HepG2 (cell line): Measurements from ENCODE around the gene OR56A3. TPM values are rescaled to one million over a fixed set of nuclear protein-coding genes. Genes with fewer than 3 reads are reported as not detected.

Experiments
- ATAC-seq: fragments of 200-7000 bp; cut with Tn5 transposase; 3 replicates; pipeline ENCODE4 v1.9.1; 2020; ENCODE audit warnings: mild to moderate bottlenecking, moderate library complexity
- BruUV-seq: library from RNA; stranded (reverse); fragments of 400-500 nt; replicated peaks from 2 replicates; lab custom pipeline; 2021; lab: Mats Ljungman, UMichigan
- CTCF ChIA-PET: fragments of 300-600 bp; formaldehyde crosslinking; extraction: SDS; loops from one replicate; lab custom pipeline; 2021; ENCODE audit warnings: low total read pairs, inconsistent platforms, low intra/inter-chr PET ratio; lab: Yijun Ruan, JAX
- POLR2A ChIA-PET: fragments of 350-600 bp; sonication (Branson Sonifier 250); formaldehyde crosslinking; loops from one replicate; lab custom pipeline; 2020; ENCODE audit warnings: antibody characterized with exemption, inconsistent platforms; lab: Yijun Ruan, JAX
- DNase-seq: peaks from one replicate; pipeline ENCODE4 v3.0.0-alpha.2; 2015; ENCODE audit warnings: low spot score
- FAIRE-seq: peaks from 3 replicates; lab custom pipeline; 2011; peaks lifted over from hg19 to GRCh38; lab: Jason Lieb, UNC
- H2AFZ ChIP-seq: one replicate; pipeline ENCODE4 v1.6.1; 2011; ENCODE audit warnings: low read length, inconsistent platforms
- H3K27ac ChIP-seq: fragments of 300-600 bp; 3 replicates; pipeline ENCODE4 v1.8.0; 2011; ENCODE audit warnings: mixed run types, mild to moderate bottlenecking, mixed read lengths, low read length, inconsistent platforms; ENCODE audit not compliant: insufficient read depth; ENCODE audit errors: extremely low read length
- H3K27me3 ChIP-seq, 2 experiments: fragments of 200-600 bp in 1 of 2; 2 replicates in 1 of 2; 3 replicates in 1 of 2; pipeline versions ENCODE4 v1.6.0 to v1.8.0; 2011; ENCODE audit warnings: low read length in 2 of 2, mild to moderate bottlenecking in 2 of 2, moderate library complexity in 2 of 2, inconsistent platforms in 1 of 2; ENCODE audit not compliant: insufficient read depth in 2 of 2, control insufficient read depth in 1 of 2
- H3K36me3 ChIP-seq, 2 experiments: fragments of 200-600 bp in 1 of 2; replicated peaks in 1 of 2; 2 replicates in 1 of 2; 3 replicates in 1 of 2; pipeline versions ENCODE4 v1.5.1 to v1.8.0; 2011; ENCODE audit warnings: low read length in 2 of 2, inconsistent platforms in 1 of 2; ENCODE audit not compliant: insufficient read depth in 2 of 2, control insufficient read depth in 1 of 2
- H3K4me1 ChIP-seq: 2 replicates; pipeline ENCODE4 v1.5.1; 2012; ENCODE audit warnings: low read length, inconsistent platforms; ENCODE audit not compliant: insufficient read depth
- H3K4me2 ChIP-seq: 2 replicates; pipeline ENCODE4 v1.6.0; 2011; ENCODE audit warnings: low read depth, low read length, inconsistent platforms
- H3K4me3 ChIP-seq, 3 experiments: fragments of 200-600 bp in 1 of 3; sonication (generic), shearing (Covaris generic) in 1 of 3; replicated peaks in 1 of 3; 2 replicates each; pipeline ENCODE4 v1.5.1; 2011 to 2016; ENCODE audit warnings: low read length in 3 of 3, inconsistent platforms in 2 of 3, low read depth in 2 of 3, mild to moderate bottlenecking in 2 of 3, control low read depth in 1 of 3, mixed read lengths in 1 of 3; ENCODE audit not compliant: insufficient read depth in 1 of 3
- H3K79me2 ChIP-seq: one replicate; pipeline ENCODE4 v1.6.1; 2011; ENCODE audit warnings: low read length, inconsistent platforms; ENCODE audit not compliant: insufficient read depth
- H3K9ac ChIP-seq: 2 replicates; pipeline ENCODE4 v1.6.0; 2011; ENCODE audit warnings: mild to moderate bottlenecking, low read depth, low read length, inconsistent platforms; ENCODE audit not compliant: insufficient read depth
- H3K9me3 ChIP-seq: 2 replicates; pipeline ENCODE4 v1.5.1; 2012; ENCODE audit warnings: mild to moderate bottlenecking, low read length
- H4K20me1 ChIP-seq: 2 replicates; pipeline ENCODE4 v1.6.0; 2011; ENCODE audit warnings: inconsistent platforms, mild to moderate bottlenecking, low read length, moderate library complexity; ENCODE audit not compliant: insufficient read depth
- CC2D1A ChIP-seq: sonication (generic); formaldehyde crosslinking; IDR thresholded peaks from 2 replicates; pipeline ENCODE4 v1.8.1; 2023; ENCODE audit warnings: mild to moderate bottlenecking, missing genetic modification reagents
- CERS6 ChIP-seq: sonication (generic); formaldehyde crosslinking; IDR thresholded peaks from 2 replicates; pipeline ENCODE4 v1.5.0; 2020; ENCODE audit warnings: missing genetic modification reagents
- REXO4 ChIP-seq: sonication (generic); formaldehyde crosslinking; IDR thresholded peaks from 2 replicates; pipeline ENCODE4 v1.8.0; 2022; ENCODE audit warnings: missing genetic modification reagents, mild to moderate bottlenecking, borderline replicate concordance
- SAFB2 ChIP-seq: sonication (generic); formaldehyde crosslinking; IDR thresholded peaks from 2 replicates; pipeline ENCODE4 v1.5.1; 2020; ENCODE audit warnings: missing genetic modification reagents, low read depth, mild to moderate bottlenecking, borderline replicate concordance
- SOX5 ChIP-seq: IDR thresholded peaks from 2 replicates; pipeline ENCODE4 v1.6.1; 2016; ENCODE audit warnings: borderline replicate concordance
- ZNF225 ChIP-seq: sonication (generic); formaldehyde crosslinking; IDR thresholded peaks from 2 replicates; pipeline ENCODE4 v1.4.0; 2020; ENCODE audit warnings: mild to moderate bottlenecking, missing genetic modification reagents
- ZNF678 ChIP-seq: sonication (generic); formaldehyde crosslinking; IDR thresholded peaks from 2 replicates; pipeline ENCODE4 v1.4.0; 2020; ENCODE audit warnings: mild to moderate bottlenecking, missing genetic modification reagents
- ZNF710 ChIP-seq: sonication (generic); formaldehyde crosslinking; IDR thresholded peaks from 2 replicates; pipeline ENCODE4 v1.5.0; 2020; ENCODE audit warnings: mild to moderate bottlenecking, missing genetic modification reagents, borderline replicate concordance
- ZNF740 ChIP-seq: sonication (generic); formaldehyde crosslinking; IDR thresholded peaks from 2 replicates; pipeline ENCODE4 v1.4.0; 2020; ENCODE audit warnings: missing genetic modification reagents
- ZSCAN12 ChIP-seq: sonication (generic); formaldehyde crosslinking; IDR thresholded peaks from 2 replicates; pipeline ENCODE4 v1.9.0; 2021; ENCODE audit warnings: mild to moderate bottlenecking, missing genetic modification reagents
- in situ Hi-C: cut with HindIII; loops from 2 replicates; pipeline ENCODE4 v1.10.0; 2017; ENCODE audit warnings: low pct_unique_long_range_greater_than_20kb; ENCODE audit not compliant: extremely low pct_ligation_motif_present
- intact Hi-C: fragments of 100-400 bp; cut with micrococcal nuclease; formaldehyde crosslinking; loops from one replicate; pipeline ENCODE4 v1.10.0; 2022; ENCODE audit not compliant: unreplicated experiment
- polyA plus RNA-seq, 8 experiments: library from polyadenylated mRNA; depleted of rRNA in 3 of 8; stranded (reverse) in 7 of 8; unstranded in 1 of 8; fragments of >200 nt; fragmentation: Illumina TruSeq in 4 of 8; extraction: Trizol in 4 of 8; gene quantifications; 2 replicates each; pipeline versions ENCODE4 v1.2.1 to v1.2.3, GENCODE V29; 2011 to 2016; ENCODE audit warnings: low read depth in 4 of 8, missing spikeins in 1 of 8, mixed read lengths in 1 of 8; ENCODE audit not compliant: insufficient read depth in 1 of 8
- total RNA-seq, 5 experiments: library from RNA; depleted of rRNA; stranded (reverse); fragments of >200 nt; fragmentation: Illumina TruSeq; extraction: Trizol; gene quantifications; 2 replicates each; pipeline ENCODE4 v1.2.3, GENCODE V29; 2016; ENCODE audit warnings: low read depth in 1 of 5

Gene OR56A3
- total and polyA plus RNA-seq, 2 of the 13 experiments (the other 11 are each of a cell fraction or from before 2014, with no cell fraction given): not detected

- Histone ChIP-seq H3K4me1 (no peaks in the 10 kb centered on the region), H3K9ac (no peak overlapping the region), H3K27ac (no peak overlapping the region), H3K79me2 (no peaks in the 10 kb centered on the region), H2AFZ (no peak overlapping the region), H3K4me3 (no peak overlapping the region), H3K4me2 (no peak overlapping the region), H3K9me3 (no peaks in the 10 kb centered on the region), H3K27me3 (no peaks in the 10 kb centered on the region), H4K20me1 (no peaks in the 10 kb centered on the region), H3K36me3 (no peaks in the 10 kb centered on the region)
- no peak for ATAC-seq
- in situ Hi-C loops (no loop called here), intact Hi-C loops (no loop called here)
- no peak for FAIRE-seq
- DNase-seq: no peak
- ChIA-PET POLR2A (no interaction called here), CTCF (no interaction called here)
- TF ChIP-seq REXO4 (CRISPR knock-in tag) (no peak), ZNF678 (no peak), SOX5 (no peak), CC2D1A (CRISPR knock-in tag) (no peak), CERS6 (CRISPR knock-in tag) (no peak), ZSCAN12 (no peak), ZNF740 (CRISPR knock-in tag) (no peak), ZNF225 (CRISPR knock-in tag) (no peak), SAFB2 (CRISPR knock-in tag) (no peak), ZNF710 (no peak)
- BruUV-seq: no TSS peak
These were observed 18.6 kb upstream of the OR56A3 start for GRCh38 chr11:5923427-5923776.
